ENCODE data around the gene CDK2. TPM values are rescaled to one million over a fixed set of nuclear protein-coding genes. Genes with fewer than 3 reads are reported as not detected.
"Not testable (repeated sequence)": the region's sequence is repeated elsewhere in the genome, so short reads cannot be mapped to it uniquely, and the experiment has no call there.

Gene CDK2
- polyA plus RNA-seq, 1 donor, result 55.5 TPM

DNA sequence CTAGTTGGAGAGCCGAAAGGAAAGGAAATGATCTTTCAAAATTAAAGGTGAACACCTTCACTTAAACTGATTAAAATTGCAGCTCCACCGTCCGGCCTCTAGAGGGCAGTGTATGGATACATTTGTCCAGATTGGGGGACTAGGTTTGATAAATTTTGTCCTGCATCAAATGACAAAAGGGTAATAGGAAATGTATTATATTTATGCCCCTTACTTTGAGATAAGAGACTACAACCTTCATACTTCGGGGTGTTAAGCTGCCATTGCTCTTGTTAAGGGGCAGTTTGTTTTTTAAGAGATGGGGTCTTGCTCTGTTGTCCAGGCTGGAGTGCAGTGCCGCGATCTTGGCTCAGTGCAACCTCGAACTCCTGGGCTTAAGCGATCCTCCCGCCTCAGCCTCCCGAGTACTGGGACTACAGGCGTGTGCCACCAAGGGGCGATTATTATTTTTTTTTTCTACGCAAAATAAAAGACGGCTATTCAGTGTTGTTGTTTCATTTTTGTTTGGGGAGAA is 29.6 kb downstream of the CDK2 start:
- peaks cover 36% of the 10 kb centered on the region for H3K36me3 ChIP-seq (ENCODE audit: control insufficient read depth, insufficient read depth, low read length)
- H3K4me3 ChIP-seq (ENCODE audit: low read length), result peak overlapping the region; percentile 82
- DNase-seq, result peak; percentile 40 to 60
- peaks cover 59% of the 10 kb centered on the region for H3K4me1 ChIP-seq (ENCODE audit: control insufficient read depth, insufficient read depth, low read length)
- H3K27me3 ChIP-seq (ENCODE audit: control insufficient read depth, insufficient read depth, low read length), result no peaks in the 10 kb centered on the region
- no CpG with 5 or more reads among the region's 14 CpGs for WGBS (ENCODE audit: insufficient coverage, low lambda C conversion rate)
- no peaks in the 10 kb centered on the region for H3K9me3 ChIP-seq (ENCODE audit: control insufficient read depth, low read depth, low read length)
- peak overlapping the region; percentile 89 for H3K27ac ChIP-seq (ENCODE audit: low read length)

DNA sequence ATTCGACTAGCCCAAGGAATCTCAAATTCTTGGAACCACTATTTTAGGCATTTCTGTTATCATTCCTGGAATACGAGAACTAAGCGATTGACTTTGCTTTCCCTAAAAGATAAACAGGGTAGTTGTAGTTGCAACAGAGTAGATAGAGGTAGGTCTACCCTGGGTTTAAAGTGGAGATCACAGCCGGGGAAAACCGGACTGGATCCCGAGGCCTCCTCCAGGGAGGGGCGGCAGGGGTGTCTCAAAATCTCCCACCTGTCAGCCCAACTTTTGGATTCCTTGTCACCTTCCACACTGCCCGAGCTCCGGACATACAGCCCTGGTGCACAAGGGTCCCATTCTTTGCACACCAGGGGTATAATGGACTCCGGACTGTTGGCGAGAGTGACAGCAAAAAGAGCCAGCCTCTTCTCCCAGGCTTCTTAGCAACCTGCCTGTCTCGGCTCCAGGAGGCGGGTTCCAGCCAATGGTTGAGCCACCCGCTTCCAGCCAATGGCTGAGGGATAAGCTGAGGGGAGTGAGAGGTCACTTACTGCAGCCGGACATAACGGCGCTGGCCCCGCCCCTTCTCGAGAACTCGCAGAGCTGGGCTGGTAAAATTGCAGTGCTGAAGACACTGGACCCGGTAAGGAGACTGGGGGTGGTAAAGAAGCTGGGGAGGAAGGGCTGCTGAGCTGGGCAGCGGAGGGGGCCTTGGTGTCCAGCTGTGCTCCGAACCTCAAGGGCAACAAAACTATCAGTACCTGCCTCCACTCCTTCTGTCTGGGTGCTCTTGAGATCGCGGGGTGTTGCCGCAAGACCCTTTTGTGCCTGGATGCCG is 30.3 kb downstream of the CDK2 start, which contains the start of gene SUOX:
Gene SUOX, plus strand, starts transcription at position 562 of the 820 bp plus-strand sequence. CDS start 4,946 bp downstream, outside the sequence.
- peaks cover 65% of the 10 kb centered on the region for H3K4me1 ChIP-seq (ENCODE audit: control insufficient read depth, insufficient read depth, low read length)
- no peaks in the 10 kb centered on the region for H3K9me3 ChIP-seq (ENCODE audit: control insufficient read depth, low read depth, low read length)
- peaks cover 31% of the 10 kb centered on the region for H3K36me3 ChIP-seq (ENCODE audit: control insufficient read depth, insufficient read depth, low read length)
- 6% methylated on average over 2 of the region's 27 CpGs for WGBS (ENCODE audit: insufficient coverage, low lambda C conversion rate)
- DNase-seq, result peak; percentile 95 to 97
- H3K27me3 ChIP-seq (ENCODE audit: control insufficient read depth, insufficient read depth, low read length), result no peaks in the 10 kb centered on the region
- H3K27ac ChIP-seq (ENCODE audit: low read length), result peak within 1 kb of the TSS; percentile 89
- H3K4me3 ChIP-seq (ENCODE audit: low read length), result peak within 1 kb of the TSS; percentile 82

DNA sequence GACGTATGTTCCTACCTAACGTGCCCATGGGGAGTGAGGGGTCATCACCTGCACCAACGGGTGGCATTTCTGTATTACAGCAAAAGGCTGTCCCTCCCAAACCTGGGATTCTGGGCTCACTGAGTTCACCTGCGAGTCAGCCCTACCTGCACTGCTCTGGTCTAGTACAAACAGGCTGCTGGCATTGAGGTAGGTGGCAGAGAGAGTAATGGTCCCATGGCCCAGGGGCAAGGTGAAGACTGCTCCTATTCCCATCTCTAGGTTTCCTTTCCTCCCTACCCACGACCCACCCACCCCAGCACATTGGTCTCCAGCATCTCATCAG is 30.9 kb downstream of the CDK2 start:
- Histone ChIP-seq H3K36me3 (ENCODE audit: control insufficient read depth, insufficient read depth, low read length) (peaks cover 31% of the 10 kb centered on the region), H3K4me3 (ENCODE audit: low read length) (peak overlapping the region; percentile 82), H3K9me3 (ENCODE audit: control insufficient read depth, low read depth, low read length) (no peaks in the 10 kb centered on the region), H3K27ac (ENCODE audit: low read length) (peak overlapping the region; percentile 89), H3K27me3 (ENCODE audit: control insufficient read depth, insufficient read depth, low read length) (no peaks in the 10 kb centered on the region), H3K4me1 (ENCODE audit: control insufficient read depth, insufficient read depth, low read length) (peaks cover 68% of the 10 kb centered on the region)
- no peak for DNase-seq
- no CpG with 5 or more reads among the region's 5 CpGs for WGBS (ENCODE audit: insufficient coverage, low lambda C conversion rate)

DNA sequence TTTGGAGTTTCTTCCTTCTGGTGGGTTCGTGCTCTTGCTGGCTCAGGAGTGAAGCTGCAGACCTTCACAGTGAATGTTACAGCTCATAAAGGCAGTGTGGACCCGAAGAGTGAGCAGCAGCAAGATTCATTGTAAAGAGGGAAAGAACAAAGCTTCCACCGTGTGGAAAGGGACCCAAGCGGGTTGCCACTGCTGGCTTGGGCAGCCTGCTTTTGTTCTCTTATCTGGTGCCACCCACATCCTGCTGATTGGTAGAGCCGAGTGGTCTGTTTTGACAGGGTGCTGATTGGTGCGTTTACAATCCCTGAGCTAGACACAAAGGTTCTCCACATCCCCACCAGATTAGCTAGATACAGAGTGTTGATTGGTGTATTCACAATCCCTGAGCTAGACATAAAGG is 32.9 kb downstream of the CDK2 start:
- Histone ChIP-seq H3K36me3 (ENCODE audit: control insufficient read depth, insufficient read depth, low read length) (peaks cover 30% of the 10 kb centered on the region), H3K4me1 (ENCODE audit: control insufficient read depth, insufficient read depth, low read length) (peaks cover 50% of the 10 kb centered on the region)
- not testable (repeated sequence) for H3K4me3 ChIP-seq (ENCODE audit: low read length); H3K27ac ChIP-seq (ENCODE audit: low read length); H3K27me3 ChIP-seq (ENCODE audit: control insufficient read depth, insufficient read depth, low read length); H3K9me3 ChIP-seq (ENCODE audit: control insufficient read depth, low read depth, low read length); DNase-seq
- no CpG with 5 or more reads among the region's 6 CpGs for WGBS (ENCODE audit: insufficient coverage, low lambda C conversion rate)

DNA sequence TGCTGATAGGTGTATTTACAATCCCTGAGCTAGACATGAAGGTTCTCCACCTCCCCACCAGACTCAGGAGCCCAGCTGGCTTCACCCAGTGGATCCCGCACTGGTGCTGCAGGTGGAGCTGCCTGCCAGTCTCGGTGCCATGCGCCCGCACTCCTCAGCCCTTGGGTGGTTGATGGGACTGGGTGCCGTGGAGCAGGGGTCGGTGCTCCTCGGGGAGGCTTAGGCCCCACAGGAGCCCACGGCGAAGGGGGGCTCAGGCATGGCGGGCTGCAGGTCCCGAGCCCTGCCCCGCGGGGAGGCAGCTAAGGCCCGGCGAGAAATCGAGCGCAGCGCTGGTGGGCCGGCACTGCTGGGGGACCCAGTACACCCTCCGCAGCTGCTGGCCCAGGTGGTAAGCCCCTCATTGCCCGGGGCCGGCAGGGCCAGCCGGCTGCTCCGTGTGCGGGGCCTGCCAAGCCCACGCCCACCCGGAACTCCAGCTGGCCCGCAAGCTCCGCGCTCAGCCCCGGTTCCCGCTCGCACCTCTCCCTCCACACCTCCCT is 33.4 kb downstream of the CDK2 start:
- peaks cover 46% of the 10 kb centered on the region for H3K4me1 ChIP-seq (ENCODE audit: control insufficient read depth, insufficient read depth, low read length)
- WGBS (ENCODE audit: insufficient coverage, low lambda C conversion rate), result no CpG with 5 or more reads among the region's 33 CpGs
- not testable (repeated sequence) for H3K4me3 ChIP-seq (ENCODE audit: low read length); H3K9me3 ChIP-seq (ENCODE audit: control insufficient read depth, low read depth, low read length); DNase-seq; H3K27me3 ChIP-seq (ENCODE audit: control insufficient read depth, insufficient read depth, low read length)
- H3K36me3 ChIP-seq (ENCODE audit: control insufficient read depth, insufficient read depth, low read length), result peaks cover 32% of the 10 kb centered on the region
- peak overlapping the region; percentile 89 for H3K27ac ChIP-seq (ENCODE audit: low read length)

DNA sequence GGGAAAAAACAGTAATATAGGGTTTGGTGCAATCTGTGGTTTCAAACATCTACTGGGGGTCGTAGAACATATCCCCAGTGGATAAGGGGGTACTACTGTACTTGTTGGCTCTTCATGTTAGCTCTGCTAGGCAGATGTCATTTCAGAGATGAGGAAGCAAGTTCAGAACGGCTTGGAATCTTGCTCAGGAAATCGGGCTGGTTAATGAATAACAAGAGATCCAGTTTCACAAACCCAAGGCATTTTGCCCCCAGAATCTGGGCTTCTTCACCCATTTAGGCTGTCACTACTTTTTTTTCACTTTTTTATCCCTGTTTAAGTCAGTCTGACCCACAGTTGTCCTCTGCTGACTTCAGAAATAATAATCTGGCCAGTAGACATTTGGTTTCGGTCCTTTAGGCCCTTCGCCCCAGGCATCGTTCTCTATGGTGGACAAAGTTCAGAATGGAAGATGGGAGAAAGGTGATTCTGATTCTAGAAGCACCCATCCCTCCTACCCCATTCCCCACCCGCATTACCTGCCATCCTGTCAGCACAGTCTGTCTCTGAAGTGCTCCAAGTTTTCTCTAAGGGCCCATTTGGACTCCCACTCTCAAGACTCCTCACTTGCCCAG is 35.0 kb downstream of the CDK2 start:
- Histone ChIP-seq H3K4me3 (ENCODE audit: low read length) (peak overlapping the region; percentile 3), H3K36me3 (ENCODE audit: control insufficient read depth, insufficient read depth, low read length) (peaks cover 35% of the 10 kb centered on the region), H3K4me1 (ENCODE audit: control insufficient read depth, insufficient read depth, low read length) (peaks cover 36% of the 10 kb centered on the region), H3K27ac (ENCODE audit: low read length) (peak overlapping the region; percentile 89), H3K9me3 (ENCODE audit: control insufficient read depth, low read depth, low read length) (no peaks in the 10 kb centered on the region), H3K27me3 (ENCODE audit: control insufficient read depth, insufficient read depth, low read length) (no peaks in the 10 kb centered on the region)
- peak in 1 of 2 donors; percentile 79 for DNase-seq
- WGBS (ENCODE audit: insufficient coverage, low lambda C conversion rate), result no CpG with 5 or more reads among the region's 7 CpGs

GRCh38 chr12:56003376-56003775 is 36.7 kb downstream of the CDK2 start:
- Histone ChIP-seq H3K36me3 (ENCODE audit: control insufficient read depth, insufficient read depth, low read length) (peaks cover 35% of the 10 kb centered on the region), H3K4me1 (ENCODE audit: control insufficient read depth, insufficient read depth, low read length) (peaks cover 35% of the 10 kb centered on the region)
- not testable (repeated sequence) for H3K27me3 ChIP-seq (ENCODE audit: control insufficient read depth, insufficient read depth, low read length); H3K4me3 ChIP-seq (ENCODE audit: low read length); H3K9me3 ChIP-seq (ENCODE audit: control insufficient read depth, low read depth, low read length); H3K27ac ChIP-seq (ENCODE audit: low read length); DNase-seq
- WGBS (ENCODE audit: insufficient coverage, low lambda C conversion rate), result no CpG with 5 or more reads among the region's 5 CpGs

GRCh38 chr12:56004211-56004610 is 37.6 kb downstream of the CDK2 start:
- Histone ChIP-seq H3K36me3 (ENCODE audit: control insufficient read depth, insufficient read depth, low read length) (peaks cover 33% of the 10 kb centered on the region), H3K4me1 (ENCODE audit: control insufficient read depth, insufficient read depth, low read length) (peaks cover 34% of the 10 kb centered on the region), H3K4me3 (ENCODE audit: low read length) (no peak overlapping the region), H3K9me3 (ENCODE audit: control insufficient read depth, low read depth, low read length) (no peaks in the 10 kb centered on the region), H3K27me3 (ENCODE audit: control insufficient read depth, insufficient read depth, low read length) (no peaks in the 10 kb centered on the region), H3K27ac (ENCODE audit: low read length) (no peak overlapping the region)
- no CpG with 5 or more reads among the region's 10 CpGs for WGBS (ENCODE audit: insufficient coverage, low lambda C conversion rate)
- DNase-seq, result no peak

DNA sequence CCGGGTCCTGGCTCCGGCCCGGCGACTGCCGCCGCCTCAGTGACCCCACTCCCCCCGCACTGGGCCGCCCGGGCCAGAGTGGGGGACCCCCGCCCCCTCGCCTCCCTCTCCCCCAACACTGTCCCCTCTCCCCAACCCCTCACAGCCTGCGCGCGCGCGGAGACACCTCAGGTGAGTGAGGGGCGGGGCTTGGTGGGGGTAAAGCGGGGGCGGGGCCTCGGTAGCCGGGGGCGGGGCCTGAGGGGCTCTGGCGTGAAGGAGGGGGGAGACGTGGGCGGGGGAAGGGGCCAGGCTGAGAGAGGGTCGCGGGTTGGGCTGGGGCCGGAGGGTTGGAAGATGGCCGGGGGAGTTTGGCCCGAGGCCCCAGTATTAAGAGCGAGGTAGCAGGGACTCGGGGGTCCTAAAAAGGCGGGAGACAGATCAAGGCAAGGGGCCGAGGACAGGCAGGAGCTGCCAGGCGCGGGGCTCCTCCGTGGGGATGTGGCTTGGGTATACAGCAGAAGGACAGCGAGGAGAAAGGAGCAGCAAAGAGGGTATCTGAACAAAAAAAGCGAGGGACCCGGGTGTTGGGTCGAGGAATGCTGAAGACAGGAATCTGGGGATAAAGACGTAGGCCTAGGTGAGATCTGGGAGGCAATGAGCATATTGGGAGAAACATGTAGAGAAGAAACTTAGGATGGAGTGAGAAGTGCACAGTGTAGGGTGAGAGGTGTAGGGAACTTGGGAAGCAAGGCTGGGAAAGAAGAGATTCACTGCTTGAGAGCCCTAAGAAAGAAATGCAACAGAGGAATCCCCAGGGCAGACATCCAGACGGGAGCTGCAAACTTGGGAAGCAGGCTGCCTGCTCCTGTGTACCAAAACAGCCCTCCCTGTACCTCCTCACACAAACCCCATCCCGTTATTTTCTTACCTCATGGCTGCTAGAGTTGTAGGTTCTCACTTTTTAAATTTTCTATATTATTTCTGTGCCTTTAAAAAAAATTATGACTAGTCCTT is 41.2 kb downstream of the CDK2 start:
- peak in 1 of 2 donors; percentile 53 for DNase-seq
- WGBS (ENCODE audit: insufficient coverage, low lambda C conversion rate), result 3% methylated on average over 5 of the region's 44 CpGs

More for the DNA sequence above, 41.2 kb downstream of the CDK2 start:
- Histone ChIP-seq H3K9me3 (ENCODE audit: control insufficient read depth, low read depth, low read length) (no peaks in the 10 kb centered on the region), H3K36me3 (ENCODE audit: control insufficient read depth, insufficient read depth, low read length) (peaks cover 24% of the 10 kb centered on the region), H3K27ac (ENCODE audit: low read length) (peak overlapping the region; percentile 84), H3K27me3 (ENCODE audit: control insufficient read depth, insufficient read depth, low read length) (no peaks in the 10 kb centered on the region), H3K4me3 (ENCODE audit: low read length) (peak overlapping the region; percentile 72), H3K4me1 (ENCODE audit: control insufficient read depth, insufficient read depth, low read length) (peaks cover 30% of the 10 kb centered on the region)
